ENCODE data around the gene FGD6.

GRCh38 chr12:95185854-95186253 is 31.4 kb downstream of the FGD6 start:
- TF ChIP-seq CSDC2 (CRISPR knock-in tag; IDR thresholded peaks at IDR 0.05) = no peak
- no peak for TF ChIP-seq CSRNP3 (CRISPR knock-in tag; IDR thresholded peaks at IDR 0.05)
